HG03095 (cell line): ENCODE measurements around the gene CCNI2.

Experiments used
- ATAC-seq: cut with Tn5 transposase; IDR thresholded peaks from one replicate; pipeline ENCODE4 v1.9.1; 2021; ENCODE audit warnings: moderate library complexity; ENCODE audit not compliant: unreplicated experiment

CCNI2 gene

DNA sequence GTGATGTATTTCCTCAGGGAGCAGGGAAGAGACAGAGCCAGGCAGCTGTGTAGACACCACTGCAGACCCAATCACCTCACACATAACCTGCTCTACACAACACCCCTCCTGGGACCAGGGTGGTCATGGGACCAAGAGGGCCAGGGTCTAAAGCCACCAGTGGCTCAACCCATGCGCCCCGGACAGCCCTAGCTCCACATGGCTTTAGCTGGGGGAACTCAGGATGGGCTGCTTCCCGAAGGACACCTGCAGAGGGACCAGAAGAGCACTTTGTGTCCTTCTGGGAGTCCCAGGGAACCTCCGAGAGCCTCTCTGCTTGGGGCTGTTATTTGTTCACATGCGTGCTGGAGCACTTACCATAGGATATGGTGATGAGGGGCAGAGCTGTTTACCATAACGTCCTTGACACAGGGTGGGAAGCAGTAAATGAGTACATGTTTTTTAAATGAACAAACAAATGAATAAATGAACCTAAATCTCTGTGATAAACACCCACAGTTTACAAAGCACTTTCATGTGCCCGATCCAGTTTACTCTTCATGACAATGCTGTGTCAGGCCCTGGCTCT is 17.5 kb downstream of the CCNI2 start:
- no peak for ATAC-seq

DNA sequence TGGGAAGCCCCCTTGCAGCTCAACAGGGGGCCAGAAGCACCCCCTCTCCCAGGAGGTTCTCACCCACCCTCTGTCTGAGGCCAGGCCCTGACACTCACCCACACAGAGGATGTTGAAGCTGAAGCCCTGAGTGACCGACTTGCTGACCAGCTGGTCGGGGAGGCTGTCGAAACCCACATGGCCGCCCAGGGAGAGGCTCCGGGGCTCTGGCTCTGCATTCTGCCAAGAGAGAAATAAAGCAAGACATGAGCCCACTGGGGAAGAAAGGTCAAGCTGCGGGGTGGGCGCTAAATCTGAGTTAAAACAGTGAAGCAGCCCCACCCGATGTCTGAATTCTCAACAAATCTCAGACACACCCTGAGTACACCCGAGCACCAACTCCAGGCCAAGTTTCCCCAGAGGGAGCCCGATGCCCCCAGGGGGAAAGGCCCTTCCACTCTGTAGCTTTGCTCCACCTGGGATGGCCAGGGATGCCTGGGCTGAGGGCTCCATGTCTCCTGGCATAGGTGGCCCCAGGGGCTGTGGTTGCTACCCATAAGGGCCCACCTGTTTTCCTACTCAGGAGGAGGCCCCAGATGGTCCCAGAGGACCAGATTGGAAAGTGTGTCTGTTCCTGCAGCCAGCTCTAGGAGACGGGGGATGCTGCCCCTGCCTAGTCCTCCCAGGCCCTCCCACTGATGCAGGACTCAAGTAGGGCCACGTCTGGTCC is 18.2 kb downstream of the CCNI2 start:
- ATAC-seq, result no peak

DNA sequence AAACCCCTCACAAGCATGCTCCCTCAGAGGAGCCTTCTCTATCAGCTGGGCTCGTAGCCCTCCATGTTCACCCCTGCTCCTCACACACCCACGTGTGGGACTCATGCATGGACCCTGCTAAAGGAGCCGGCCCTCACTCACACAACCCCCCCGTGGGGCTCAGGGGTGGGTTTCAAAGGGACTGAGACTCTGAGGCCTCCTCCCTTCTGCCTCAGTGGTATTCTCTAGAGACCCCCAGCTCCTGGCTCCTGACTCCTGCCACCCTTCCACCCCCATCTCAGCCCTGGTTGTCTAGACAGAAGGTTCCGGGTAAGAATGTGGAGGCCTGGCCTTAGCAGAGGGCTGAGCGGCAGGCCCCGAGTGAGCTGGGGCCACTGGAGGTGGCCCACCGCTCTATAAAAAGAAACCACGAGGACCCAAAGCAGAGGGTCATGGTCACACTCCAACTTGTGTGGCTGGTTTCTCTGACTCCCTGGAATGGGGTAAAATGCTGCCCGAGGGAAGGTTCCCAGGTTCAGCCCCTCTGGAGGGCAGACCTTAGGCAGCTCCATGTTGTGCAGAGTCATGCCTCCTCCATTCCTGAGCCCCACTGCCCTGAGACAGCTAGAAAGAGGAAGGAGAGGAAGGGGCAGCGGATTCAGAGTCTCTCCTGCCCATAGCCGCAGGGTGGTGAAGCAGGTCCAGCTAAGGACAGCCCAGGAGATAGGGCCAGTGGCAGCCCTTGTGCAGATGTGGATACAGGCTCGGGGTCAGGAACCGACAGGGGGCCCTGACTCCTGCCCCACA is 19.0 kb downstream of the CCNI2 start:
- no peak for ATAC-seq

DNA sequence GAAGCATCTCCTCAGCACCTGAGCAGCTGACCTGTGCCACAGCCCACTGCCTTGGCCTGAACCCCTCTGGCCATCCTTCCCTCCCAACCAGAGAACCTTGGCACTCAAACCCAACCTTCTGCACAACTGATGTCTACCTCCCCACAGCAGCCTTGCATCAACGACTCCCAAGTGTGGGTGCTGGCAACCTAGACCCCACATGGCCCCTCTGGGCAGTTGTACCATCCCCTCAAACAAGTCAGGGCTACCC is 19.5 kb downstream of the CCNI2 start:
- ATAC-seq, result no peak

DNA sequence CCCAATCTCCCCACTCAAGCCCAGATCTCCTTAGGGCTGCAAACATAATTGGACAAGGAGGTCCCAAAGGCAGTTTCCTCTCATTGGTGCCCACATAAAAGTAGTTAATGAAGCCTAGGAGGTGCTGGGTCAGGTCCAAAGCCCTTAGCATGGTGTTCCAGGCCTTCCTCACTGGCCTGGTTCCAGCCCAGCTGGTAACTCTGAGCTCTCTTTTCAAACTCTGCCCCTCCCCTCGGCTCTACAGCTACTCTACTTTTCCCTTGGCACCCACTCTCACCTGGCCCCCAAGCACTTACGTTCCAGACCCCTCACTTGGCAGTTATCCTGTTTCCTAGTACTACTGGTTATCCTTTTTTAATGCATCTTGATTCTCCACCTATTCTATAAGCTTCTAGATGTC is 19.9 kb downstream of the CCNI2 start:
- no peak for ATAC-seq

DNA sequence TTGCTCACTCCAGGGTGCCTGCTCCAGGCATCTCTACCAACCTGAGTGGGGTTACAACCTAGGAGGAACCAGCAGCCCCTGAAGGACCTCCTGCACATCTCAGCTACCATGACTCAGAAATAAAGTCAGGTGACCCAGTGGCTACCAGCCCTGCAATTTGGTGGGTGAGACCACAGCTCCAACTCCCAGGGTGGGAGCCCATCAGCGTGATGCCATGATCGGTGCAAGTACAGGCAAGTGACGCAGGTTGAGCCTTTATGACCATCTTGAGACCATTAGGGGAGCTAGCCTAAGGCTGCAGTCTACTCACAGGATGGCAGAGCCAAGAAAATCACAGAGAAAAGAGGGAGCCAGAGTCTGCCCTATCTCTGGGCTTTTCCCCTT is 21.3 kb downstream of the CCNI2 start:
- no peak for ATAC-seq

DNA sequence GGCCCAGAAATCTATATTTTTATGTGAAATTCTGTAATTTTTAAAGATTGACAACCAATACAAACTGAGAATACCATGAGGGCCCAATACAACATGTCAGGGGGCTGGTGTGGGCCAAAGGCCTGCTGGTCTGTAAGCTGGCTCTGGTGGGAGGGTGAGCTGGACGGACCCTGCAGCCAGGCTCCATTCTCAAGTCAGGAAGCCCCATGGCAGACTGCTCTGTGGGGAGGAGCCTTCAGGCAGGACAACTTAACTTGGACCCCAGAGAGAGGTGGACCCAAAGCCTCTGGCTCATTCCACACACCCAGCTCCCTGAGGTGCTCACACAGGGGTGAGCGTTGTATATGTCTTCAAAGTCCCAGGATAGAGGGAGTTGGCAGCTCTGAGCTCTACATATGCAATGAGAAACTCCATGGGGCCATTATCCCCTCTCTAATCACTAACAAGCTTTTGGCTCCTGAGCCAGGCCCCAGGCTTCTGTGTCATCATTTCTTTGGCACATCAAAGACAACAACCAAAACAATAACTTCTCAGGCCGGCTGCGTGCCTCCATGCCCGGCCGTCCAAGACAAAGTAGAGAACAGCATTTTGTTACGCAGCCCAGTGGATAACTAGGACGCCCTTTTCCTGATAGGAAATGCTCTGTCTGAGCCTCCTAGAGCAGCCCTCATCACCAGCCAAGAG is 23.4 kb downstream of the CCNI2 start:
- no peak for ATAC-seq

DNA sequence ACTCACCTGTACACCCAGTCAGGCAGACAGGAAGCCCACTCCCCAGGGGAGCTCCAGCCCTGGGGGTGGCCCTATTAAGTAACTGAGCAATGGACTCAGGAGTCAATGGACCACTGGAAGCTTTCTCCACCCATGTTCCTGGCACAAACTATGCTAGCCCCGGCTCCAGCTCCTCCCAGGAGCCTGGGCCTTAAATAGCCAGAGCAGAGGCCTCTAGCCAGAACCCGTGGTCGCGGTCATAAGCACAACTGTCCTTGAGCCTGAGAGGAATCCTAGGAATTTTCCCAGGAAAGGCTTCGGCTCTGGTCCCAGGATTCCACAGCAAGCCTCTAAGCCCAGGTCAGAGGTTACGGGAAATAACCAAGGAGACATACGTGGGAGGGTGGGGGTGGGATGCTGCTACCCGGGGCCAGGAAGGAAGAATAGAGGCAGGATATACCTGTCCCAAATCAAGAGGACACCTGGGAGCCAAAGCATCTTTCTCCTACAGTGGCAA is 24.3 kb downstream of the CCNI2 start:
- no peak for ATAC-seq

DNA sequence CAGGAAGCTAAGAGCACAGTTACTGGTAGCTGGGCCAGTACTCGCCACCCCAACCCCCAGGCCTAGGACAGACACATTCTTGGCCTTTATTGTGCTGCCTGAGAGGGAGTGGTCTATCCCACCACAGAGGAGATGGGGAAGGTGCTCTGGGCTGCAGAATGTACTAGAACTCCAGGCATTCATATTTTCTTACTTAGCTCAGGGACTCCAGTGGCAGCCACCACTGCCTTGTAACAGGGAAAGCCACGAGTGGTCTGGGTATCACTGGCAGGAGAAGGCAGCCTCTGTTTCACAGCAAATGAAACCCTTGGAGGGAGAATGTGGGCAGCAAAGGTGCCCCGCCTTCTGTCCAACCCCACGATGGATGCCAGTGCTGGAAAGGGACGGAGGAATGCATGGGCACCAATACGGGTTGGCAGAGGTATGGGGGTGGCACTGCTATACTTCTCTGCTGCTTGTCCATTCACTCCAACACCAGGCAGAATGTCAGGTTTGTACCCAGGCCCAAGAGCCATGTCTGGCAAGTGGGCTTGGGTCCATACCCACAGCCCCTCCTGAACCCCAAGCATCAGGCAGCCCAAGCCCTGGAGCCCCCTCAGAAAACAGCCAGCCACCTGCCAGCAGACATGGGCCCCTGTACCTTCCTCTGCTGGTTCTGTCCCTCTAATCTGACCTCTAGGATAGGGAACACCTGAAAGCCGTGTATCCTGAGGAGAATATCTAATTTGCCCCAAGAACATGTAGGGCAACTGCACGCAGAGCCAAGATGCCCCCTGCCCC is 25.3 kb downstream of the CCNI2 start:
- no peak for ATAC-seq

DNA sequence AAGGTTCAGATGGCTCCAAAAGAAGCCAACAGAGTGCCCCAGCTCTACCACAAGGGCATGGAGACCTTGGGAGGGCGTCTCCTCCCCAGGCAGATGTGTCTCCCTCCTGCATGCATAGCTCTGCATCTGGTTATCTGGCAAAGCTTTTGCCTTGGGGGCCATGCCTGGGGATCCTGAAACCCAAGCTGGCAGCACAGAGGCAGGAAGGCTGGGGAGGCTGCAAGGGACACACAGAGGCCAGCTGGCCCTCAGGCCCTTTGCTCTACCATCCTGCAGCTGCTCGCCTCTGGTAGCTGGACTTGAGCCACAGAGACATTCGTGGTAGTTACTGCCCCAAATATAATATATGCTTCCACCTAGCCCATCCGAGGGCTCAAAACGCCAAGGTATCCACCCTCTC is 25.9 kb downstream of the CCNI2 start:
- no peak for ATAC-seq

DNA sequence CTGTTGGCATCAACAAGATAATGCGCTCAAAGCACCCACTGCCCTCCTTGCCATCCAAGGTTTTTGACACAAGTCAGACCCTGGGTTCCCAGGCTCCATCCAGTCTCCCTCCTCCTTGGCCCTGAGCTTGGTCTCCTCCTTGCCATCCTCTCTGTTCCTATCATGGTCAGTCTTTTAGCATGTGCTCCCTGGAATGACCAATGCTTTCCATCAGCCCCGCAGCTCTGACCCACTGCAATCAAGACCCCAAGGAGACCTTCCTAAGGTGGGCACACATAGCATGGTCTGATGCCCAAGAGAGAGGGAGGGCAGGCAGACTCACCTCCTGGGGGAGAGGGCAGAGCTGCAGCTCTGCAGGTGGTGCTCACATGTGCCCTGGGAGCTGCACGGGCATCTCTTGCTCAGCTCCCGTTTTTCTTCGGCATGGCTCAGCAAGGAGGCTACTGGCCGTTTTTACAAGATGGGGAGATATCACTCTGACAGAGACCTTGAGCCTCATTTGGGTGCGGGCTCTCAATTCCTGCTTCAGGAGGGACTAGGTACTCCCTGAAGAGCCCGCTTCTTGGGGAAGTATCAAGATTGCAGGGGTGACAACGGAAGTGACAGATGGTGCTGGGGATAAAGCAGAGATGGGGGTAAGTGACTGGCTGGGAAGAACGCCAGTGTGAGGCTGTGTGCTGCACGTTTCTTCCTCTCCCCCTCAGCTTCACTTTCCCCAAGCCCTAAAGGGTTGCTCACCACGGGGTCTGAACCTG is 26.6 kb downstream of the CCNI2 start:
- no peak for ATAC-seq

DNA sequence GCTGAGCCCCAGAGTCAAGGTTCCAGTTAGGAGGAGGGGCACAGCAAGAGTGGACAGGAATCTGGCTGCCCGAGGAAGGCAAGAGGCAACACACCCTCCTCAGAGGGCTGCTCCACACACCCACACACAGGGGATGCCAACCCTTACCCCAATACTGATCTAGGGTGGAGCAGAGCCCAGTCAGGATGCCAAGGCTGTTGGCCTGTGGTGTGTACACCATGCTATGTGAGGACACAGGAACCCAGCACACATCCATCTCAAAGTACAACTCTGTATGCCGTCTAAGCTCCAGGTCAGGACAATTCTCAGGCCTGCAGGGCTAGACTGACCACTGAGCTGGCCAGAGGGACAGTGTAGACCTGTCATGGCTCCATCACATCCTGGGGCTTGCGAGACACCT is 27.2 kb downstream of the CCNI2 start:
- no peak for ATAC-seq

DNA sequence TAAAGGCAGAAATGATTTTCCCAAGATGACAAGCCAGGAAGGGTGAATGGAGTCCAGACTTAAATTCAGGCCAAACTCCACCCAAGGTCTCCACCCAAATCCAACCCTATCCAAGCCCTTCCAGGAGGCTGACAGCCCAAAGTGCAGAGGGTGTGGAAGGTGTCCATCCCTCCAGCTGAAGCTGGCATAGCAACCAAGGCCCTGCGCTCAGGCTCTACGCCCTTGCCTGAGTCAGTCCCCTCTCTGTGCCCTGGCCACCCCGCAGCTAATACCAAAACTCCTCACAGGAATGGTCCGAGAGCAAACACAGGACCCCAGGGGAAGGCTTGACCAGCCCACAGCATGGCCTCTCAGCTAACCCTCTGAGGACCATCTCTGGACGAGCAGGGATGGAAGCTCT is 27.7 kb downstream of the CCNI2 start:
- no peak for ATAC-seq

DNA sequence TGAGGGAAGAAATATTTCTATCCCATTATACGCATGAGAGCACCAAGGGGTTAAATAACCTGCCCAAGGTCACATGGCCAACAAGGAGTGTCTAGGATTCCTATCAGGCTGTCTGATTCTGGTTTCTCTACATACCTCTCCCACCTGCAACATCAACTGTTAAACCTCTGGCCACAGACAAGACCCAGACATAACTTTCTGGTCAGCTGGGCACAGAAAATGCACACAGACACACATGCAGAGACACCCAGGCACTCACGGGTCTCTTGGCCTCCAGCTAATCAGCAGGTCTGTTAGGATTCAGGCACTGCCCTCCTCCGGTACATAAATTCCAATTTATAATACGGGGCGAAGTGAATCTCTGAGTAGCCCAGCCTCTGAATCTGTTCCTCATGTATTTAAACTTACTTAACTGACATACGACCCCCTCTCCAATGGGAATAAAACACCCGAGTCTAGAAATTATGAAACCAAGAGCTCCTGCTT is 28.3 kb downstream of the CCNI2 start:
- ATAC-seq, result no peak

DNA sequence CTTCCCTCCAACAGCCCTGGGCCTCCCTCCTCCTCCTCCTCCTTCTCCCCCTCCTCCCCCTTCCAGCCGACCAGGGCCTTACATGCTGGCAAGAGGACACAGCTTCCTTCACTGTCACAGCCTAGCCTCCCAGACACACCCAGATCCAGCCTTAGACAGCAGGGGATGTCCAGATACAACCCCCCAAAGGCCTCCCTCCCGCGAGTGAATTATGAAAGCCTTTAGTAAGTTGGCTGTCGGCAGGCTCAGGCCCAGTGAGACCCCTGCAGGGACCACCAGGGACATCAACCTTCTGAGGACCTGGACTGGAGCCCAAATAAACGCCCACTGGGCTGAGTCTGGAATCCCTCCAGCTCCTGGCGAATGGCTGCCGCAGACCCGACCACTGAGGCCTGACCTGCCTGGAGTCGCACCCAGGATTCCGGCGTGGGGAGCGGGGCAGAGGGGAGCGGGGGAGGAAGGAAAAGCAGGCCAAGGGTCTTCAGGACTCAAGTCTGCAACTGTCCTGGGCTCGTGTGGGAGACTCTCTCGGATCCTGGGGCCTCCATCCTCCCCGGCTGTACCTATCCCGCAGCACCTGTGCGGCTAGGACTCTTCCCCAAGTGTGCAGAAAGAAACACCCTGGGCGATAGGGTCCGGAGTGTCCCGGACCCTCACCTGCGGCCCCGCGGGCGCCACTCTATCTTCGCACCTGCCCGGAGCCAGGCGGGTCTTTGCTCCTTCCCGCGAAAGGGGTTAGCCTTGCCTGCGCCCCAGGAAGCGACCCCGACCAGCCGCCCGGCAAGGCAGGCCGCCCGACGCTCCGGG is 29.1 kb downstream of the CCNI2 start:
- ATAC-seq, result no peak

DNA sequence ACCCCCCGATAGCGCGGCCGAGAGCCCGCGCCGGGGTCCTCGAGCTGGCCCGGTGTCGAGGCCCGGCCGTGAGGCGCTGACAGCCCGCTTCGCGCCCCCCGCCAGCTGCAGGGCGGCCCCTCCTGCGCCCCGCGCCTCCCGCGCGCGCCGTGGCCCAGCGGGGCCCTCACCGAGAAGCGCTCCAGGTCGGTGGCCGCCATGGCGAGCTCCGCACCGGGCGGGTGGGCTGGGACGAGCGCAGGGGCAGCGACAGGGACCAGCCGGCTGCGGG is 29.6 kb downstream of the CCNI2 start:
- peak; percentile 21 for ATAC-seq

DNA sequence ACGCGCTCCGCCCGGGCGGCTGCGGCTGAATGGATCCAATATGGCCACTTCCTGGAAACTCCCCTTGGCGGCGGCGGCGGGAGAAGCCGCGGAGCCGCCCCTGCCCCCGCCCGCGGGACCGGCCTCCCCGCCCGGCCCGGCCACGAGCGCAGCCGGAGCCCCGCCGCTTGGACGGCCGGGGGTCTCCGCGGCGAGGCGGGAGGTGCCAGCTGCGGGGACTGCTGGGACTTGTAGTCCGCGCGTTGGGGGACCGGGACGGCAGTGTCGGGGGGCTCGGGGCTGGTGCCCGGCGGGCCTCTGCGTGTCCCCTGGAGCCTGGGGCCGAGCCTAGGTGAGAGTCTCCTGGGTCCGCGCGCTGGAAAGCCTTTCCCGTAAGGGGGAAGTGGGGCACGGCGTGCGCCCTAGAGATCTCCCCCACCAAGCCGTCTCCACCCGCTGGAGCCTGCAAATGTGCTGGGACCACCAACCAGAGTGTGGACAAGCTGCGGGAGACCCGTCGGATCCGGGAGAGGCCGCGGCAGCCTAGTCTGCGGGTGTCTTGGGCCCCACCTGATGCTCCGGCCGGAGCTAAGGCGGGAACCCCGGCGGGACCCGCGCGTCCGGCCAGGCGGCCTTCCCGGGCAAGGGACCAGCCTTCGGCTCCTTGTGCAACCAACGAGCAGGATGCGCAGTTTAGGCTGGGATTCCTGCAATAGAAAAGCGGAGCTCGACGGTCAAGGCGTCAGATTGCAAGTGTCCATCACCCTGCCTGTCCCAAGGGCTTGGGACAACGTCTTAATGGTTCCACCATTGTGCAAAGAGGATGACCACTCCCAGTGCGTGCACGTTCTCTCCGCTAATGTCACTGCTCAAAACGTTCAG is 30.2 kb downstream of the CCNI2 start, which contains the start of gene SEPTIN8:
TSS of gene SEPTIN8 (minus strand) at position 31 of the 861 bp plus-strand sequence. CDS start 102 bp downstream, outside the sequence.
- peak; percentile 49 for ATAC-seq

DNA sequence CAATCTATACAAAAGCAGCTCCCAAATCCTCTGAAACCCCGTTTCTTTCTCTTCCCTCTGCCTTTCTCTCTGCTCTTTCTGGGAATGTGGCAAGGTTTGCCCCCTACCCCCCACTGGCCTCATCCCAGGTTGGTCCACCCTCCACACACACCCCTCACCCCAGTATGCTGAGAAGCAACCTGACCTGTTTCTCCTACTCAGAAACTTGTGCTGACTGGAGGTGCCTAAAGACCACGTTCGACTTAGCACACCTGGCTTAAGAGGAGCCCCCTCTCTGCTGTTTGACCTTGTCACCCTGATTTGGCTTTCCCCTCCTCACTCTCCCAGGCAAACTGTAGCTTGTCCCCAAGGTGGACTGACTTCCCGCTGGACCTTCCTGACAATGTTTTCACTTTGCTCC is 30.9 kb downstream of the CCNI2 start:
- ATAC-seq, result no peak

DNA sequence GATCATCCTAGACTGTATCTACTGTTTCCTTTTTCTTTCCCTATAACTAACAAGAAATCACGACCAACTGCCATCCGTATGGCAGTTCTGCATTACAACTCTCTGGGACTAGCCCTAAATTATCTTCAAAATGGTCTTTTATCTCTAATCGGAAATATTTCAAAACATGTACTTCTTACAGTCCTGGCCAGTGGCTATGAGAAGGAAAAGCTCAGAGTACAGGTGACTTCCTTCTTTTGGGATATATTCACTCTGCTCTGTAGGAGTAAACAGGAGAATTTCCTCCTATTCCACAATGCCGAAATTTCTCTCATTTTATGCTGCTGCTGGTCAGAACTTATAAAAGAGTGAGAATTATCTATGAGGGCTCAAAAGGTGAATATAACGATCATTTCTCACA is 31.6 kb downstream of the CCNI2 start:
- ATAC-seq, result no peak
